ENCODE data around the gene DOCK10.
"Not testable (repeated sequence)": the region's sequence is repeated elsewhere in the genome, so short reads cannot be mapped to it uniquely, and the experiment has no call there.

The DOCK10 gene

GRCh38 chr2:224918626-224919471 is 123.4 kb downstream of the DOCK10 start:
- no peak for ATAC-seq

DNA sequence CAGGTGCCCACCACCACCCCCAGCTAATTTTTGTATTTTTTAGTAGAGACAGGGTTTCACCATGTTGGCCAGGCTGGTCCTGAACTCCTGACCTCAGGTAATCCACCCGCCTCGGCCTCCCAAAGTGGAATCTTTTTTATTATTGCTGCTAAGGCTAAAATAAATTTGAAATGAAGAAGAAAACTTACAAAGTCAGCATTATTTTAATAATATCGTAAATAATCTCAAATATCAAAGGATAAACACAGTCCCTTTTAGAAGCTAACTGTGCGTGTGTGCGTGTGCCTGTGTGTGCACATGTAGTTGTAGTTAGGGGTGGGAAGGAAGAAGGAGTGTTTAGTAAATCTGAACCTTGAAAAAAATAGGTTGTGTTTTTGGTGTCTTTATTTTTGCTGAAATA is 125.0 kb downstream of the DOCK10 start:
- ATAC-seq, result not testable (repeated sequence)

More at GRCh38 chr2:224918626-224919471, 123.4 kb downstream of the DOCK10 start:
- DNase-seq, result no peak

DNA sequence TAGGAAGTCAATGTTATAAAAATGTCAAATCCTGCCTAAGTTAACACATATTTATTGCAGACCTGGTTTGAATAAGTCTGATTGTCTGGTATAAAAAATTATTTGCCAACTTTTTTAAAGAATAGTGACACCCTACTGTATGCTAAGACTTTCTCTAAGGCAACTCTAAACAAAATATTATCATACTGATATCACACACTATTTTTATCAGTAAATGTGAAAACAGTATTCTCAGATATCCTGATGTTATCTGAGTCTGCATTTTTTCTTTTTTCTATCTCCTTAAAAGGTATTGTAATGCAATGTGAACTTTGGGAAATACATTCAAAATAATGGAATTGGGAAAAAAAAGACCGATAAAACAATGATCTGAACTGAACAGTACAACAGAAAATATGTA is 127.1 kb downstream of the DOCK10 start:
- ATAC-seq, result no peak
- DNase-seq, result no peak

More for the DNA sequence above, 125.0 kb downstream of the DOCK10 start:
- not testable (repeated sequence) for DNase-seq

DNA sequence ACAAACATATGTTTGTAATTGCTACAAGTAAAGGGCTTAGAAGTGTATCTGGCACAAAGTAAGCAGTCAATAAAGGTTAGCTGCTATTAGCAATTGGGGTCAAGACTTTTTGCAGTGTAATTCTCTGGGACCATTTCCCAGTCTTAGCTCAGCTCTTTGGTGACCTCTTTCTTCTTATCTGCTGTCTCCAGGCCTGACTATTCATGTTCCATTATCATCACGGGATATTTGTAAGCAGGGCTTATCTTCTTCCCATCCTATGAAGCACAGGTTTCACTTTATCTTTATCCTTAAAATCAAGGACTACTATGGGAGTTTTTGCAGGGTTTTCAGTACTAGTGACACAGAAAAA is 131.7 kb downstream of the DOCK10 start:
- ATAC-seq (no peak), DNase-seq (no peak)

DNA sequence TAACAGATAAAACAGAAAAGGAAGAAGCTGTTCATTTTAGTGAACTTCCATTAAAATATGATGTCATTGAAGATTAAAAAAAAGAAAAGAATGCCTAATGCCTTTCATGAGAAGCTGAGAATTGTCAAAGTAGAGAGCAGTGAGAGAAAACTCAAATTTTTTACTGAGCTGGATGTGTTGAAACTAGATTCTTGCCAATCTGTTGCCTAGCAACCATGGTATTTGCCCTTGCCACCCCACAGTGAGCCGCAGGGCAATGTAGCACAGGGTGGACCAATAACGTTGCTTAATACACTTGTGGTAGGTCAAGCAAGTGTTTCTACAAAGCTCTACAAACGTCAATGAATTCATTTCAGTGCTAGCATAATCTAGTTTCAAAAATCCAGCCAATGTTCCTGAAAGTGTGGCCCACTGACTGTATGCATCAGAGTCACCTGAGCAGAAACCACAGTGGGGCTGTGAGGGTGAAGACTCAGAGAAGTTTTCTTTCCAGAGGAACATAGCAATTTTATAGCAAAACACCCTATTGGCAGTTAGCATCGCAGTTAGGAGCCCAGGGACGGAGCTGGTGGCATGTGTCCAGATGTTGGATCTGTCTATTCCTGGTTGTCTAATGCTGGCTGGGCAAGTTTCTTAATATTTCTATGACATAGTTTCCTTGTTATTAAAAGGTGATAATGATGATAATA is 132.2 kb downstream of the DOCK10 start:
- no peak for DNase-seq
- peak; percentile 92 for ATAC-seq

DNA sequence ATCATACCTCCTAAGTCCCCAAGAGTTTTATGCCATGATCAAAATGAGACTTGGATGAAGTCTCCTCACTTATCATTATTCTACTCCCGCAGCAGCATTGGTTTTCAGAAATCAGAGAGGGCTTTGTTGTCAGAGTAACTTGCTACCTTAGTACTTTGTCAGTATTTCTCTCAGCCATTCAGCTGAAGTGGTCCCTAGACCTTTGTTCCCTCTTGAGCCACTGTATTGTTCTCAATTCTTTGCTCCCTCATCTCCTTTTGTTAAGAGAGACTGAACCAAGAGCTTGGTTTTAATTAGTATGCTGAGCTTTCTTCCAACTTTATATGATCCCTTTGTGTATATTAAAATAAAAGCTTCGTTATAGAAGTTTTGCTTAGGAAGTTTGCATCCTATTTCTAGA is 133.4 kb downstream of the DOCK10 start:
- DNase-seq, result no peak
- no peak for ATAC-seq

GRCh38 chr2:224904381-224904780 is 137.9 kb downstream of the DOCK10 start:
- peak; percentile 71 for ATAC-seq
- DNase-seq, result no peak

DNA sequence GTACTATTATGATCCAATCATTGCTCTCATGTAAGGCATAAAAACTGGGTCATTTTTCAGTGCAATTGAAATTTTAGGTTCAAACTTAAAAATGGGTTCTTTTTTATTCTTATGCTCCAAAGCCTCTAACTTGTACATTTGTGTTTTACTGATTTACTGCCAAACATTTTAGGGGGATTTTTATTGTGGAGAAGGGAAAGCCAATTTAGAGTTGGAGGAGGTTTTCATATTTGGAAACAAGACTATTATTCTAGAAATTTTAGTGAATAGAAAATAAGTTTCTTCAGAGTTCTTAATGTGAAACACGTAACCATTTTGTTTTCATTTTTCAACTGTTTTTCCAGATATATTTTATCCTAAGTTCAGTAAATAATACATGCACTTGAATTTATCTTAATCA is 138.6 kb downstream of the DOCK10 start:
- ATAC-seq, result no peak
- no peak for DNase-seq

- DNase-seq, result no peak
Measured at GRCh38 chr2:224901121-224901676, 141.1 kb downstream of the DOCK10 start.

DNA sequence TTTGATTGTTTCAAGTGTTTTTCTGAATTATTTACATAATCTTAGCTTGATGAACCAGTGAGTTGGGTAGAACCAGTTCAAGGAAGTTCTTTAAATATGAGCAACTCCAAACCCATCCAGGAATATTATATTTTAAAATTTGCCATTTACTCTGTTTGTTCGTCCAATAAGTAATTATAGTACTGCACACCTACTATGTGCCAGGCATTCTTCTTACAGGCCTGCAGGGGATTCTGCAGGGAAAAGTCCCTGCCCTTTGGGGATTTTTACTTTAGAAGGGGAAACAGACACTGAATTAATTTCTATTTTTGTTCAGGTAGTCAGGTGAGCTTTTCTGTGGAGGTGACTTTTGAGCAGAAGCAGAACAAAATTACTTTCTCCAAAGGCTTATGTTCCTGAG is 146.9 kb downstream of the DOCK10 start:
- no peak for DNase-seq
- no peak for ATAC-seq

More at GRCh38 chr2:224901121-224901676, 141.1 kb downstream of the DOCK10 start:
- ATAC-seq, result peak; percentile 69

DNA sequence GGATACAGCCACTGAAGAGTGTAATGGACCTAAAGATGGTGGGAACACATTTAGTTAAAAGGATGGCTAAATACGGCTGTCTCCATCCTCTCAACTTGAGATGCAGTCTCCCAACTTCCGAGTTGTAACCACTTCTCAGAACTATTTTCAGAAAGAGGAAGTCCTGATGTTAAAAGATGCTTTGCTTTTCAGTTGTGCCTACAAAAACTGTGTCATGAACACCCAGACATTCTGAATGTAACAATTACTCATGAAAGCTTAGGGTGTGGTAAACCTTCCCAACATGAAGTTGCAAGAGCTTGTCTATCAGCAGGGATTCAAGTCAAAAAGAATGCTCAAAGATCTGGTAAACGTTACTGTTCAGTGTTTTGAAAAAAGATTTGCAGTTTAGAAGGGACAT is 147.9 kb downstream of the DOCK10 start:
- ATAC-seq (peak; percentile 54), DNase-seq (no peak)

GRCh38 chr2:224893848-224894247 is 148.4 kb downstream of the DOCK10 start:
- ATAC-seq (no peak), DNase-seq (no peak)

GRCh38 chr2:224892574-224893204 is 149.6 kb downstream of the DOCK10 start:
- no peak for DNase-seq
- ATAC-seq, result peak; percentile 37

DNA sequence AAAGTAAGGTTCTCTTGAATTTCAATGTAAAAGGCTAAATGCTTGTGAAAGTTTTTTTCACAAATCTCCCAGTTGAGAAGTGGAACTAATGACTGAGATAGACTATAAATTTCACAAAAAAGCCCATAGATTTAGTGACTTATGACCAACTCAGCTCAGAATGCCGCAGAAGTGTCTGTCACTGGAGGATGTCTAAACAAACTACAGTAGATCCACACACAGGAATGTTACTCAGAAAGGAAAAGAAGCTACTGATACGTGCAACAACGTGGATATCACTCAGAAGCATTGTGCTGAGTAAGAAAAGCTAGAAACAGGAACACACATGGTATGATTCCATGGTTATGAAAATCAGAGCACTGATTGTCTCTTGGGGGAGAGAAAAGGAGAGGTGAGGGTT is 151.9 kb downstream of the DOCK10 start:
- no peak for DNase-seq

DNA sequence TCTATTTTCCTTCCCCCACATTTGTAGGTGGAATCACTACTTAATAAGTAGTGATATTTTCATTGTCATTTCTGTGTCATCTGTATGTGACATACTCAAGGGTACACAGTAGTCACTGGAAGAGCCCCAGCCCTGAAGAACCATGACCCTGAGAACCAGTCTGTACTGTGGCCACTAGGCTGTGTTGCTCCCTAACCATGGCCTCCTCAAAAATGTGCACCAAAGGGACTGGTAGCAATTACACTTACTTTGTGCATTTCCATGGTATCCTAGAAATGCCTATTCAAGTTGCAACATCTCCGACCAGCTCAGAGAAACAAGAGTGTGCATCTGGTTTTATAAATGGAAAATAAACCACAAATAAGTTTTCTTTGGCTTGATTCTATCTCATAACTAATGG is 155.1 kb downstream of the DOCK10 start:
- ATAC-seq, result no peak
- no peak for DNase-seq

More for the DNA sequence above, 151.9 kb downstream of the DOCK10 start:
- ATAC-seq, result no peak

- DNase-seq (no peak), ATAC-seq (peak; percentile 67)
Measured at GRCh38 chr2:224885836-224886547, 156.3 kb downstream of the DOCK10 start.

GRCh38 chr2:224885291-224885690 is 157.0 kb downstream of the DOCK10 start:
- ATAC-seq, result no peak
- DNase-seq, result no peak

DNA sequence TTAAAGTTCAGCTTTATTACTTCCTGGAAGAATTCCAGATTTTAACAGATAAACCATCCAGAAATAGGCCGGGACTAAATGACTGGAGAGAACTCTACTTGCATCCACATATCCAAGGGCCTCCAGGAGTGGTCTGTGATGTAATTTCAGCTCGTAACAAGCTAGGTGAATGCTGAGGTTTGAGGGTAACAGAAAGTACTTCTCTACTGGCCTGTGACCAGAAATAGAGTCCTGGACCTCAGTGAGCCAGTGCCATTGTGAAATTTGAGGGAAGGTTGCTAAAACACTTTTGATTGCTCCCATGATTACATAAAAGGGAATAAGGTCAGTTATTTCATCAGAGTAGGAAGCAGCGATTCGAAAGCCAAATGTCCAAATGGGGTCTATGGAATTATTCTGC is 158.1 kb downstream of the DOCK10 start:
- DNase-seq (no peak), ATAC-seq (no peak)

GRCh38 chr2:224883700-224884099 is 158.6 kb downstream of the DOCK10 start:
- ATAC-seq, result no peak
- no peak for DNase-seq

DNA sequence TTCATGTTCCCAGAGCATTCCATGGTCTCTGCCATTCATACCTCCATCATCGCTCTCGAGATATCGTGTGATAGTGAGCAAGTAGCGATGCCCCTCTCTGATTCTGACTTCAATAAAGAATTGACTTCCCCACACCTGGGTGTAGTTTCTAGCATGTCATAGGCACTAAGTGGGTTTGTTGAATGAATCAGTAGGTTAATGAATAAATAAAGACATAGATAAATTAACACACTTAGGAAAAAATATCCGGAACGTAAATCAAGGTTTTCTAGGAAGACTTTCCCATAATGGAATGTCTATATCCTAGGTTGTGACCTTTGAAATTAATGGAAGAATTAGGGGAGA is 159.1 kb downstream of the DOCK10 start:
- ATAC-seq (no peak), DNase-seq (no peak)

- ATAC-seq (peak; percentile 56), DNase-seq (no peak)
Measured at GRCh38 chr2:224882291-224883171, 159.7 kb downstream of the DOCK10 start.

Measured in stimulated activated naive CD8-positive, alpha-beta T cell treated with anti-CD3 and anti-CD28 coated beads, Interleukin-15, Interleukin-2, amounts not matched to agents 100 U/mL and 50 U/mL, for 24 hours (primary cell).